K562 (cell line): ENCODE data around the gene CLSTN1. TPM values are rescaled to one million over a fixed set of nuclear protein-coding genes. Genes with fewer than 3 reads are reported as not detected.

Experiments
- ATAC-seq: fragments of 200-7000 bp; cut with Tn5 transposase; 3 replicates; pipeline ENCODE4 v1.9.1; 2020; ENCODE audit warnings: moderate library complexity
- BruUV-seq: library from RNA; stranded (reverse); fragments of 400-500 nt; replicated peaks from 2 replicates; lab custom pipeline; 2021; lab: Mats Ljungman, UMichigan
- CTCF ChIA-PET: fragments of 300-600 bp; formaldehyde crosslinking; extraction: SDS; loops from one replicate; lab custom pipeline; 2021; ENCODE audit warnings: low intra/inter-chr PET ratio; lab: Yijun Ruan, JAX
- POLR2A ChIA-PET: fragments of 300-600, 350-650 bp; sonication (Branson Sonifier 250); formaldehyde crosslinking; extraction: SDS; loops from one replicate; lab custom pipeline; 2021; ENCODE audit warnings: antibody characterized with exemption, inconsistent platforms; lab: Yijun Ruan, JAX
- DNase-seq, 4 experiments: peaks; one replicate each; pipeline versions ENCODE4 v3.0.0 to v3.0.0-alpha.2; 2011 to 2018; ENCODE audit warnings: low spot score in 3 of 4, mixed read lengths in 3 of 4; ENCODE audit errors: extremely low read depth in 1 of 4
- FAIRE-seq: peaks from 2 replicates; lab custom pipeline; 2011; peaks lifted over from hg19 to GRCh38; lab: Jason Lieb, UNC
- H2AFZ ChIP-seq: 2 replicates; pipeline ENCODE4 v1.6.0; 2011; ENCODE audit warnings: low read depth, low read length, control low read depth, inconsistent platforms
- H3K27ac ChIP-seq: fragments of 200-600 bp; 3 replicates; pipeline ENCODE4 v1.8.0; 2011; ENCODE audit warnings: low read depth, mild to moderate bottlenecking, control low read depth, inconsistent platforms, low read length, moderate library complexity, mixed read lengths; ENCODE audit errors: extremely low read depth
- H3K27me3 ChIP-seq, 2 experiments: fragments of 300-600 bp in 1 of 2; 2 replicates in 1 of 2; 3 replicates in 1 of 2; pipeline versions ENCODE4 v1.6.0 to v1.8.0; 2011; ENCODE audit warnings: inconsistent platforms in 2 of 2, low read length in 2 of 2, mild to moderate bottlenecking in 1 of 2, mixed read lengths in 1 of 2, moderate library complexity in 1 of 2; ENCODE audit not compliant: control insufficient read depth in 2 of 2, insufficient read depth in 2 of 2
- H3K36me3 ChIP-seq: fragments of 300-600 bp; 3 replicates; pipeline ENCODE4 v1.8.0; 2011; ENCODE audit warnings: mild to moderate bottlenecking, low read length, inconsistent platforms; ENCODE audit not compliant: control insufficient read depth, insufficient read depth
- H3K4me1 ChIP-seq, 2 experiments: fragments of 200-600 bp in 1 of 2; replicated peaks in 1 of 2; 2 replicates in 1 of 2; 3 replicates in 1 of 2; pipeline versions ENCODE4 v1.5.1 to v1.8.0; 2011; ENCODE audit warnings: inconsistent platforms in 2 of 2, low read length in 2 of 2, mild to moderate bottlenecking in 1 of 2, mixed read lengths in 1 of 2, moderate library complexity in 1 of 2; ENCODE audit not compliant: control insufficient read depth in 2 of 2, insufficient read depth in 2 of 2
- H3K4me2 ChIP-seq: 2 replicates; pipeline ENCODE4 v1.6.1; 2011; ENCODE audit warnings: low read length, control low read depth, inconsistent platforms, mixed read lengths; ENCODE audit not compliant: insufficient read depth
- H3K4me3 ChIP-seq: fragments of 200-600 bp; sonication (generic), shearing (Covaris generic); 2 replicates; pipeline ENCODE4 v1.5.1; 2016; ENCODE audit warnings: control low read depth, inconsistent platforms
- H3K79me2 ChIP-seq: fragments of 200-600 bp; 3 replicates; pipeline ENCODE4 v1.8.0; 2011; ENCODE audit warnings: low read length, inconsistent platforms; ENCODE audit not compliant: control insufficient read depth, insufficient read depth
- H3K9ac ChIP-seq, 2 experiments: 2 replicates each; pipeline versions ENCODE4 v1.6.0 to v1.6.1; 2011; ENCODE audit warnings: low read depth in 2 of 2, low read length in 2 of 2, control low read depth in 1 of 2, inconsistent platforms in 1 of 2, mild to moderate bottlenecking in 1 of 2, mixed read lengths in 1 of 2; ENCODE audit not compliant: insufficient read depth in 1 of 2
- H3K9me1 ChIP-seq: one replicate; pipeline ENCODE4 v1.6.0; 2011; ENCODE audit warnings: inconsistent platforms, mild to moderate bottlenecking, low read length, moderate library complexity; ENCODE audit not compliant: control insufficient read depth, insufficient read depth
- H3K9me3 ChIP-seq: replicated peaks from 2 replicates; pipeline ENCODE4 v1.5.1; 2011; ENCODE audit warnings: low read depth, low read length, inconsistent platforms; ENCODE audit not compliant: control insufficient read depth, insufficient read depth
- H4K20me1 ChIP-seq: replicated peaks from 2 replicates; pipeline ENCODE4 v1.6.1; 2011; ENCODE audit warnings: low read length, inconsistent platforms, mixed read lengths; ENCODE audit not compliant: control insufficient read depth, insufficient read depth
- CXXC5 ChIP-seq: fragments of 250-450 bp; sonication (Bioruptor Pico); IDR thresholded peaks from 2 replicates; pipeline ENCODE4 v1.8.0; 2022; ENCODE audit warnings: inconsistent platforms, mild to moderate bottlenecking, moderate library complexity
- EHMT2 ChIP-seq: fragments of 450-650 bp; IDR thresholded peaks from 2 replicates; pipeline ENCODE4 v1.6.1; 2018; ENCODE audit warnings: antibody characterized with exemption
- ZBTB12 ChIP-seq: fragments of 250-450 bp; sonication (Bioruptor Pico); IDR thresholded peaks from 2 replicates; pipeline ENCODE4 v1.4.0; 2020
- ZKSCAN1 ChIP-seq: fragments of 150-350 bp; IDR thresholded peaks from 2 replicates; pipeline ENCODE4 v1.6.1; 2016; ENCODE audit warnings: low read depth, low read length
- ZNF699 ChIP-seq: fragments of 250-450 bp; sonication (Bioruptor Pico); IDR thresholded peaks from 2 replicates; pipeline ENCODE4 v1.8.0; 2021; ENCODE audit warnings: mild to moderate bottlenecking, moderate library complexity; ENCODE audit not compliant: insufficient replicate concordance
- ZNF707 ChIP-seq: fragments of 250-450 bp; sonication (Bioruptor Pico); conservative IDR thresholded peaks from 2 replicates; pipeline ENCODE4 v1.8.0; 2022; ENCODE audit warnings: inconsistent platforms, mild to moderate bottlenecking, moderate library complexity
- WGBS: fragments of 100-300 bp; shearing (Covaris generic); methylation state at CpG from one replicate; pipeline ENCODE4 v1.1.6; 2016; ENCODE audit warnings: low coverage, mixed read lengths; ENCODE audit not compliant: insufficient coverage; ENCODE audit errors: missing lambda C conversion rate; 5-methylcytosine and 5-hydroxymethylcytosine counted together
- in situ Hi-C: fragments of 300-500 bp; cut with MboI; formaldehyde crosslinking; loops from 4 replicates; pipeline ENCODE4 v1.15.0; 2018; ENCODE audit warnings: inconsistent platforms, mixed read lengths
- intact Hi-C: fragments of 100-400 bp; cut with micrococcal nuclease; formaldehyde crosslinking; loops from 2 replicates; pipeline ENCODE4 v1.14.2; 2022
- polyA plus RNA-seq, 8 experiments: library from polyadenylated mRNA; depleted of rRNA in 4 of 8; stranded (reverse) in 5 of 8; unstranded in 3 of 8; fragments of >200 nt; fragmentation: Nextera tagmentation in 2 of 8; fragmentation: Illumina TruSeq in 1 of 8; extraction: Ambion mirVana in 2 of 8; extraction: Trizol in 1 of 8; gene quantifications; 2 replicates each; pipeline versions ENCODE4 v1.2.1 to v1.2.3, GENCODE V29; 2011 to 2014; ENCODE audit warnings: inconsistent platforms in 1 of 8, missing spikeins in 1 of 8
- total RNA-seq, 7 experiments: library from RNA; depleted of rRNA in 6 of 7; stranded (reverse); fragments of >200 nt in 6 of 7; fragmentation: Illumina TruSeq in 2 of 7; extraction: Trizol in 2 of 7; gene quantifications; 2 replicates each; pipeline versions ENCODE4 v1.2.1 to v1.2.3, GENCODE V29; 2011 to 2021; ENCODE audit warnings: low replicate concordance in 1 of 7

Gene CLSTN1
- total and polyA plus RNA-seq, 9 of the 15 experiments (the other 6 are each of a cell fraction or from before 2014, with no cell fraction given) = 1.1 to 32.5 (median 13.3) TPM

DNA sequence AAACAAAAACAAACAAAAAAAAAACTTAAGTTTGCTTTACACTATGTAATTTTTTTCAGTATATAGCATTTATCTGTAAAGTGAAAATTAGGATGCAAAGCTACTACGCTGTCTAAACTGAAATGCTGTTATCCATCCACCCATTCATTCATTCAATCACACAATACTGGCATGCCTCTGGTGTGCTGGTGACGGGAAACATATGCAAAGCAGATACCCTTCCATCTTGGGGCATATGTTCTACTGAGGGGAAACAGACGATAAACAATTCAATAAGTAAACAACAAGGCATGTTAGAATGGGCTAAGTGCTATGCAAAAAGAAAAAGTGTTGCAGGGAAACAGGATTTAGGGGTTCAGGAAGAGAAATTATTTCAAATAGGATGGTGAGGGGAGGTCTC is 3.2 kb downstream of the CLSTN1 start:
- peaks cover 20% of the 10 kb centered on the region for H3K79me2 ChIP-seq
- no TSS peak for BruUV-seq
- intact Hi-C loops (no loop called here), in situ Hi-C loops (no loop called here)
- no peak overlapping the region for H3K4me3 ChIP-seq
- no peaks in the 10 kb centered on the region for H3K9me3 ChIP-seq
- H3K4me1 ChIP-seq = peaks cover 9 to 23% of the 10 kb centered on the region in 2 experiments
- ChIA-PET POLR2A (interaction anchor here (0.9 to 1.5 kb wide), 2 partner anchors 10 to 11 kb away, joined by 4 read pairs; no protein-coding TSS in a partner anchor), CTCF (no interaction called here)
- FAIRE-seq (no peak), ATAC-seq (no peak), DNase-seq (no peak)
- peaks cover 4% of the 10 kb centered on the region; the same call in 1 of the 2 replicates for H4K20me1 ChIP-seq
- no peaks in the 10 kb centered on the region for H3K9me1 ChIP-seq
- no peak overlapping the region for H3K4me2 ChIP-seq
- H2AFZ ChIP-seq = no peak overlapping the region
- H3K9ac ChIP-seq = no peak overlapping the region
- no peak for TF ChIP-seq EHMT2
- no peak for TF ChIP-seq CXXC5
- TF ChIP-seq ZNF699 = no peak
- TF ChIP-seq ZBTB12 (CRISPR knock-in tag) = no peak
- TF ChIP-seq ZKSCAN1 = no peak
- TF ChIP-seq ZNF707 (CRISPR knock-in tag) = no peak
- H3K27me3 ChIP-seq = peaks cover 2 to 15% of the 10 kb centered on the region in 2 experiments; a peak in 3 of 5 replicates
- WGBS = 63% methylated on average over 3 of the region's 3 CpGs
- H3K27ac ChIP-seq = no peak overlapping the region
- H3K36me3 ChIP-seq = no peaks in the 10 kb centered on the region
